ENCODE results near the gene IGFL2.

- TF ChIP-seq EZH2phosphoT487 (IDR thresholded peaks at IDR 0.05; ENCODE audit: insufficient read depth, low read depth) (no peak), EZH2 (IDR thresholded peaks at IDR 0.05; ENCODE audit: insufficient read depth, poor library complexity, severe bottlenecking) (no peak)
Observed at GRCh38 chr19:46133777-46134241, 14.2 kb upstream of the IGFL2 start.
